ENCODE data around the gene KDM7A.

The KDM7A gene

DNA sequence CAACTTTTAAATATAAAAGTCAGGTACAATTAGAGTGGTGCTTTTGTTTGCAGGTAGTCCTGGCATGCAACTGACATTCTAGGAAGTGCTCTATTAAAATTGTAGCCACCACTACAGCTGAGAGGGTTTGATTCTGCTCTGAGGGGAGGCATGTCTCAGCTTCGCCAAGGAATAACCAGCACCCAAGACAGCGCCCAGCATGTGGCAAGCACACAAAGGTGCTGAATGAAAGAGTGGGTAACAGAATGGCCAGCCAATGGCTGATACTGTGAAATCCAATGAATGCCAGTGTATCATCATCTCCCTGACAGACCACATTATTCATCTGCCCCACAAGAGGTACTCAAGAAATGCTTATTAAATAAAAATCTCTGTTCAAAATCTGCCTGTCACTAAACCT is 121.0 kb downstream of the KDM7A start:
- DNase-seq (ENCODE audit: low read depth, low spot score): no peak

DNA sequence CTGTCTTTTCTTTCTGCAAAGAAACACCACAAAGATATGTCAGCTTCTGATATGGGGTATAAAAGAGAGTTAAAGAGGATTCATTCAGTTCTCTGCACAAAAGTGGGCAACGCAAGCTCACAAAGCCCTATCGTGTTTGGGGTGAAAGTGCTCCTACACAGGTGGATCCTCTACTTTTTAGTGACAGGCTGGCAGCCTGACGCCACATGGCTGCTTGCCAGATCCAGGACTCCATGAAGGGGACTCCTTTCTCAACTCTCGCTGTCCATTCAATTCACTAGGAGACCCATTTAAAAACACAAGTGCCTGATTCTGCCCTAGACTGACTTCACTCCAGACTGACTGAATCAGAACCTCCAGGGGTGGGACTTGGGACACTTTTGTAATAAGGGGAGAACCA is 122.0 kb downstream of the KDM7A start:
- DNase-seq (ENCODE audit: low read depth, low spot score): no peak

DNA sequence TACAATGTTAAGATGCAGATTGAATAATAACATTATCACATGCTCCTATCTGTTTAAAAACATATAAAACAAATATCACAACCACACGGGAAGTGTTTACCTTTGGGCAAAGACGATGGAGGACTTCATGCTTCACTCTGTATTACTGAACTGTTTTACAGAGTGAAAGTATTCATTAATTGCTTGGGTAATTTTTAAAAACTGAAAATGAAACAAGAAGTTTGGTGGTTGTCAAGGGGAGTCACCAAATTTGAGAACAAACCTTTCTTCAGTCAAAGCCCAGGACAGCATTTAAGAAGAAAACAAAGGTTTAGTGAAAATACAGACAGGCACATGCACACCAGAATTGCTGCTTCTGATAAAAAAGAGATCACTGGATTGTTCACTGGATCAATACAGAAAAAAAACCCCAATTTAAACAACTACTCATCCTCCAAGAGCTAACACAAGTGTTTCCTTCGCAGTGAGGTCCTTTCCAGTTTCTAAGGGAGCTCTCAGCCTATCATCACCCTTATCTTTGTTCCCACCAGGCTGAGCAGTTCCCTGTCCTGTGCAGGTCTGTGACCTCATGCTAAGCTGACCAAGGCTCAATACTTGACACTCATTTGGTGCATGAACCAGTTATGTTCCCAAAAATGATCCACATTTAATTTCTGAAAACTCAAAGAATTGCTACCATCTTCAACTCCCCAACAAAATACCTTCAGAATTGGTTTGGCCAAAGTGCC is 122.8 kb downstream of the KDM7A start:
- no peak for DNase-seq (ENCODE audit: low read depth, low spot score)

DNA sequence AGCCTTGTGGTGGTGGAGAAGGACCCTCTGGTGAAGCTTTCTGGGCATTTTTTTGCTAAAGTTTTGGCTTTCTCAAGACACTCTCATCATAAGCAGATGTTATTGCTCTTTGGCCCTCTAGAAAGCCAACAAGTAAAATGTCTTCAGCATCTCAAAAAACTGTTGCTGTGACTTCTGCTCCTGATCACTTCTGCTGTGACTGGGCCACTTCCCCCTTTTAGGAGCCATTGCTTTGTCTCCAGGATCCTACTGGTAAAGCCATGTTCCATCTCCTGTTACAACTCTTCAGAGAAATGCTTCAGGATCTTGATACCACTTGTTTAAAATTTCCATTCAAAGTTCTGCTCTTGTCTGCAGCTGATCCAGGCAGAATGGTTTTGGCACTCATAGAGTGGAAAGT is 125.0 kb downstream of the KDM7A start:
- DNase-seq (ENCODE audit: low read depth, low spot score): no peak

DNA sequence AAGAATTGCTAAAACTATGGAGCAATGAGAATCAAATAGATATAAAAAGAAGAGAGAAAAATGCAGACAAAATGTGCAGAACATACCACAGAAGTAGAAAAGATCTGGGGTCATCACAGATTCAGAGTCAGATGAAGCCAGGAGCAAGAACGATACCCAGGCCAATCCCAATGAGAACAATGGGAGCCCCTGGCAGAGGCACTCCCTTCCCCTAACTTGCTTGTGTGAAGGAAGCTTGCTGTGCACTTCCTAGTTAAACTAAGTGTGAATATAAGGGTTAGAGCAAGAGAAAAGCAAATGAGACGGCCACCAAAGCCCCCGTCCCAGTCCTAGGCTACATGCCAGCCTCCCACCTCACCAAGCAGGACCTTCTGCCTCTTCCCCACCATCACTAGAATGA is 126.7 kb downstream of the KDM7A start:
- DNase-seq (ENCODE audit: low read depth, low spot score): no peak

DNA sequence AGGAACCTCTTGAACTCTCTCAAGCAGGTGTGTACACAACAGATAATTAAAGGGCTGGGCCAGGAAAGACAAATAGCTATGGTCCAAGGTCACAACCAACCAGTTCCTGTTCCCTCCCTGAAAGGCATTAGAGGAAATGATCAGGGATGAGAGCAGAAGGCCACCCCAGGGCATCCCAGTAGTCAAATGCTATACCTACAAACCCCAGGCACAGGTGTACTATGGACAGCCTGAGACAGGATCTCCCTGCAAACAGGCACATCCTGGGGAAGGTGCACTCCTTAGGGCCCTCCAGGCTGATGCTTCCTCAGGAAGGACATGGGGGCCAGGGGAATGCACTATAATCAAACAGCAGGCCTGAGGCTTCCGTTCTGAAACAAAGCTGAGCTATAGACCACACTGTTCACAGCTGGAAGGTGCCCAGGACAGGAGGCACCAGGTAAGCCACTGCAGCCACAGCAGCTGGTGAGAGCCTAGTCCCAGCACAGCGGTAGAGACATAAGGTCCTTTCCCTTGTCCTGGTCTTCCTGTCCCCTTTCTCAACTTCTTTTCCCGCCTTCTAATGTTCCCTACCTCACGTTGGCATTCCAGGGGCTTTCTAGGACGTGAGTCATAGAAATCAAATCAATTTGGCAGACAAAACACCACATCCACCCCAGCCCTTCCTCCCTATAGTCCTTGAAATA is 127.3 kb downstream of the KDM7A start:
- DNase-seq (ENCODE audit: low read depth, low spot score): no peak

DNA sequence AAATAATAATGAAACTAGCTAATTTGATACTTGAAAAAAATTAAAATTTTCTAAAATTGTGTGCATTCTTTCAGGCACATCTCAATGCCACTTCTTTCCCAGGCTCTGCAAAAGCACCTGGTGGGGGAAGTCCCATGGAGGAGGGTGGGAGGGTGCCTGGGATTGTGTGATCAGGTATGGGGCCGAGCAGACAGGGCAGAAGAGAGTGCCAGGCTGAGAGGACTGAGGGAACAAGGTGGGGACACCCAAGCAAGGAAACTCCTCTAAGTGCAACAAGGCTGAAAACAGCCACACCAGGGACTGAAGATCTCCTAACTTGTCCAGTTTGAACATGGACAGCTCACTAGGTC is 127.8 kb downstream of the KDM7A start:
- DNase-seq (ENCODE audit: low read depth, low spot score): no peak

DNA sequence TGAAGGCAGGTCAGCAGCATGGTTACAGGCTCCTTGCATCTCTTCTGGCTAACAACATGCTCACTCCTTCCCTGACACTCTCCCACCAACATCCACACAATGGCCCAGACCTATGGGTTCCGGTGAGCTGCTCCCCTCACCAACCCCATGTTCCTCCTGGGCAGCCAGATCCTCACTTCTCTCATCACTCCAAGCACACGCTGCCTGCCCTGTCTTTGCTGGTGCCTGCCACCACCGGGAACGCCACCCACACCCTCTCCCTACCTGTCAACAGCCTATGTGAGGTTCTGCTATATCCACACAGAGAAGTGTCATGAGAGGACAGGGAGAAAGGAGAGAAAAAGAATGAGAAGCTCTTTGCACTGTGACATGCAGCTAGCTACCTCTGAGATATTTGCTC is 128.6 kb downstream of the KDM7A start:
- no peak for DNase-seq (ENCODE audit: low read depth, low spot score)

DNA sequence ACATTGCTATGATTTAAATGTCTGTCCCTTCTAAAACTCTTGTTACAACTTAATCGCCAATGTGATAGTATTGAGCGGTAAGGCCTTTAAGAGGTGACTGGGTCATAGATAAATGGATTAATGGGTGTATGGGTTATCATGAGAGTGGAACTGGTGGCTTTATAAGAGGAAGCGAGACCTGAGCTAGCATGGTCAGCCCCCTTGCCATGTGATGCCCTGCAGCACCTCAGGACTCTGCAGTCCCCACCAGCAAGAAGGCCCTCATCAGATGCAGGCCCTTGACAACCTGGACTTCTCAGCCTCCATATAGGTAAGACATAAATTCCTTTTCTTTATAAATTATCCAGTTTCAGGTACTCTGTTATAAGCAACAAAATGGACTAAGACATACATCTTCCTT is 129.6 kb downstream of the KDM7A start:
- DNase-seq (ENCODE audit: low read depth, low spot score): no peak

DNA sequence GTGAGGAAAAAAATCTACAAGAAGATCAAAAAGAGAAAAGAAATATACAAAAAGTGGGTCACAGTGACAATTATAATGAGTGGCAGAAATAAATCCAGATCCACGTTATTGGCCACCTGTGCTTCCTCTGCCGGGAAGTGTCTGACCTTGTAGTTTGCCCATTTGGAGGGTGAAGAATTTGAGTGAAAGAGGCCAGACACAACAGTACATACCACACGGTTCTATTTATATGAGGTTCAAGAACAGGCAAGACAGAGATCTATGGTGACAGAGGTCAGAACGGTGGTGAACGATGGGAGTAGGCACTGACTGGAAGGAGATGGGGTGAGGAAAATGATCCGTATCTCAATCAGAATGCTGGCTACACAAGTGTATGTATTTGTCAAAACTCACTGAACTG is 131.1 kb downstream of the KDM7A start:
- DNase-seq (ENCODE audit: low read depth, low spot score): no peak

DNA sequence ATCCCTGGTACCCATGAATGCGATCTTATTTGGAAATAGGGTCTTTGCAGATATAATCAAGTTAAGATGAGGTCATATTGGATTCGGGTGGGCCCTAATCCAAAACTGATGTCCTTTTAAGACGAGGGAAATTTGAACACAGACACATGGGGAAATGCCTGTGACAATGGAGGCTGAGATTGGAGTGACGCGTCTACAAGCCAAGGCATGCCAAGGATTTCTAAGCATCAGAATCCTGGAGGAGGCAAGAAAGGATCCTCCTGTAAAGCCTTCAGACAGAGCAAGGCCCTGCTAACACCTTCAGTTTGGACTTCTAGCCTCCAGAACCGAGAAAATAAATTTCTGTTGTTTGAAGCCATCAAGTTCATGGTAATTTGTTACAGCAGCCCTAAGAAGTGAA is 132.5 kb downstream of the KDM7A start:
- DNase-seq (ENCODE audit: low read depth, low spot score): no peak

DNA sequence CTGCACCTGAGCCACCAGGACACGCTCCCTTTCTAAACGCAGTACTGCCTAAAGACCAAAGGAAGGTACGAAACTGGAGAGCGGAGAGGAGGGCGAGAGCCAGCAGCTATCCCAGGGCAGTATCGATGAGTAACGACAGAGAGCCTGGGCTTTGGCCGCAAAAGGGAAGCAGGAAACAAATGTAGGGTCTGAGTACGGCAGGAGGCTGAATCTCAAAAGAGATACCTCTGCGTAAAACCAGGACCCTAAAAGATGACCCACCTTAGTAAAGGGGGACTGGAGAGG is 134.5 kb downstream of the KDM7A start:
- no peak for DNase-seq (ENCODE audit: low read depth, low spot score)

DNA sequence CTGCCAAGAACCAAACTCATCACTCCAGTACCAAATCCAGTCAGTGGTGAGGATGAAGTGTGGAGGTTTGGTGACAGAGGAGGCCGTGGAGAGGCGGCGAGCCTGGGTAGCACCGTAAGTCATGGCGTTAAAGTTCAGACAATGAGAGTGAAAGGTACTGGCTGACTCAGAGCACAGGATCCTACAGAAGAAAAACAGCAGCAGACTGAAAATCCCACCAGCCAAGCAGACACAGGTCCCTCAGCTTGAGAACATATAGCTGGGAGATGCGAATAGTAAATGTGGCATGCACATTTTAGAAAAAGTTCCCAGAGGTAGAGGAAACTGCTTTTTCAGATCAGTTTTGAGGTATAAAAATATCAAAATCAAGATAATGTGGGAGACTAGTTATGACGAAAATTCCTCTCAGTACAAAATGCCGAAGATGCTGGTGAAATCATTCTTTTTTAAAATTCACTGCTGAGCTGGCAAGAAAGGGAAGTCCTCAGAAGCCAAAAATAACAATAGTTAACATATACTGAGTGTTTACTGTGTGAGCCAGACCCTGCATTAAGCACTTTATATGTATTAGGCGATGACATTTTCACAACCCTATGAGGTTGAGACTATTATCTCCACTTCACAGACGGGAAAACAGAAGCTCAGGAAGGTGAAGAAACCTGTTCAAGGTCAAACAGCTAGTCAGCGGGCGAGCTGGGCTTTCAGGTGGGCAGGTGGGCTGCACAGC is 135.0 kb downstream of the KDM7A start:
- DNase-seq (ENCODE audit: low read depth, low spot score): no peak

DNA sequence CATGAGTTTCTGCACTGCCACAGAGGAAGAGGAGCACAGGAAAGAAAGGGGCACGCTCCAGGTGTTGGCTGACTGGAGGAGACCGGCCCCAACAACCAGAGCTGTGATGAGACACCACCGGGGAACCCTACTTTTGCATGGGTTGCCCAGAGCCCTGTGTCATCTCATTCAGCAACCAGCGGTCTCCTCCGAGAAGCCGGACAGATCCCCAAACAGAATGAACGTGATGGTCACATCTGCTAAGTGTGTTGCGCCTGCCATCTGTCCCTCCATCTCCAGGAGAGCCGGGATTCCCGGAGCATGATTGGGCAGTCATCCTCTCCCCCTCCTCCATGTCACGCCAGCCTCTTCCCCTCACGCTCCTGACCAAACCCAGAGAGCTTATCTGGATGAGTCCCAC is 136.9 kb downstream of the KDM7A start:
- DNase-seq (ENCODE audit: low read depth, low spot score): no peak

DNA sequence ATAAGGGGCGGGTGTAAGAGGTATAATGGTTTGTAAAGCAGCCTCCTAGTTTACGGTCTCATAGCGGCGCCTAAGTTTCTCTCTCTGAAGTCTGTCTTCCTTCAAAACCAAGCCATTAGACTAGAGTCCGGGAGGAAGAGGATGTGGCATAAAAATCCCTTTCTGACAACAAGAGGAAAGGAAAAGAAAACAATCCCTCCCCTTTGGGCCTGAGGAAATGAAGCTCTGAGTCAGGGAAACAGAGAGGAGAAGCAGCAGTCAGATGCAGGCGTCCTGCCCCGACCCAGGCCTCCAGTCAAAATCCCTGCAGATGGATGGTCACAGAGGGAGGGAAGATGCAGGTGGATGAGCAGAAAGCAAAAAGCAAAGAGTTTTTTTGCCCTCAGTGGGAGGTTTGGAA is 137.7 kb downstream of the KDM7A start:
- no peak for DNase-seq (ENCODE audit: low read depth, low spot score)

DNA sequence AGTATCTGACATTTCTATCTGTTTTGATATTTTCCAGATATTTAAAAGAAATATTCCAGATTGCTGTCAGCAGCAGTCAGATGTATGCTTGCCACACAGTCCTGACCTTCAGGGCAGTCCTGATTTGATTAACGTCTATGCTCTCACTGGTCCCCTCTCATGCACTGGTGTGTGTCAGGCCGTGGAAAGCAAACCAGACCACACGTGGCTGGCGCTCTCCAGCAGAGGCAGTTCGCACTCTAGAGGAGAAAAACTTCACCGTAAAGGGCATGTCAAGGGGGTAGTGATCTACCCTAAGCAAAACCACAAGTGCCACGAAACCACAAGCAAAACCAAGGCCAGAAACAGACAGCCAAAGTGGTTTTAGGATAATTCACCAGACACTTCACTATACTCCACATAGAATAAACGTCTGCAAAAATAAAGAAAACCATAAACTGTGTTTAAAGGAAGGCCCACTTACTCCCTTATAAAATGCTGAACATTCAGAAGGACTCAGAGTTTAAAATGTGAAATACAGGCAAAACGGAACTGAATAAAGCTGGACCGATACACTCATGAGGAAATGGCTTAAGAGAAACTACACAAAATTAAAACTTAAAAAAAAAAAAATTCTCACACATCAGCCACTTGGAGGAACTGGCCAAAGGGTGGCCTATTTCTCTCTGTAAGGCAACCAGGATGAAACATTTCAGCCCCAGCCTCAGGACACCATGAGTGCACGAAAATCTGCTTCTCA is 140.4 kb downstream of the KDM7A start:
- no peak for DNase-seq (ENCODE audit: low read depth, low spot score)

DNA sequence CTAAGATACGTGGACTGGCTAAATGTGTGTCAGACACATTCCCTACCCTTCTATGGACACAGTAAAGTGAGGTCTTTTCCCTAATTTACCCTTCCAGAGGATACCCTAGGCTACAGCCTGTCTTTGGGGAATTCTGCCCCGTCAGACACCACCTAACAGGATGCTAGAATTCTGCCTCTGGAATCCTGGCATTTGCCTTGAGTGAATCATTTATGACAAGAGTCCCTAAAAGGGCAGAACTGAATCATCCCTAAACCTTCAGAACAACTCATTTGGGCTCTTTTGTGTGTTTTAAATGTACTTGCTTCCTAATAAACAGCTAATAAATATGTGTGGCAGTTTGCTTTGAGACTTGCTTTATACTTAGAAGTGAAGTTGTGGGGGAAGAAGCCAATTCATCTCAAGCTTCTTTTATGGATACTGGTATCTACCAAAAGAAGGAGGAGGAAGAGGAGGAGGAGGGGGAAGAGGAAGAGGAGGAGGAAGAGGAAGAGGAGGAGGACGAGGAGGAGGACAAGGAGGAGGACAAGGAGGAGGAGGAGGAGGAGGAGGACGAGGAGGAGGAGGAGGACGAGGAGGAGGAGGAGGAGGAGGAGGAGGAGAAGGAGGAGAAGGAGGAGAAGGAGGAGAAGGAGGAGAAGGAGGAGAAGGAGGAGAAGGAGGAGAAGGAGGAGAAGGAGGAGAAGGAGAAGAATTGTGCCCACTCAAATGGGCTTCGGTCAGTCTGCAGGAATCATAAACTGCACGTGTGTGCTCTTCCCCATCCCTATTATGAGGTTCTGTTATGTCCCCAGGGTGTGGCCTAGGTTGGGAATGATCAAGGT is 141.2 kb downstream of the KDM7A start:
- DNase-seq (ENCODE audit: low read depth, low spot score): no peak
